Measurements from ENCODE around the gene ATG4A.

- TF ChIP-seq CTCF (IDR thresholded peaks at IDR 0.05; ENCODE audit: borderline replicate concordance, extremely low read depth, low read length, poor library complexity, severe bottlenecking), result no peak
- TF ChIP-seq EZH2 (IDR thresholded peaks at IDR 0.05; ENCODE audit: borderline replicate concordance, low read depth, low read length, severe bottlenecking), result no peak
These were observed 107.5 kb downstream of the ATG4A start for GRCh38 chrX:108199041-108199440.
